GM12878 (cell line): ENCODE results near the gene LAMB4. TPM values are rescaled to one million over a fixed set of nuclear protein-coding genes. Genes with fewer than 3 reads are reported as not detected.

ENCODE experiments used
- ATAC-seq: fragments of 200-7000 bp; cut with Tn5 transposase; 3 replicates; pipeline ENCODE4 v1.9.1; 2020; ENCODE audit warnings: mild to moderate bottlenecking, moderate library complexity
- BruUV-seq: library from RNA; stranded (reverse); fragments of 400-500 nt; replicated peaks from 2 replicates; lab custom pipeline; 2021; lab: Mats Ljungman, UMichigan
- CTCF ChIA-PET: fragments of 300-600 bp; sonication (Branson Sonifier 250); formaldehyde crosslinking; extraction: SDS; loops from one replicate; lab custom pipeline; 2021; ENCODE audit warnings: inconsistent platforms; lab: Yijun Ruan, JAX
- POLR2A ChIA-PET: fragments of 350-600 bp; formaldehyde crosslinking; extraction: SDS; loops from one replicate; lab custom pipeline; 2021; ENCODE audit warnings: inconsistent platforms; lab: Charles Lee
- RAD21 ChIA-PET: fragments of 300-600 bp; sonication (Branson Sonifier 250); formaldehyde crosslinking; loops from one replicate; lab custom pipeline; 2023; ENCODE audit warnings: antibody characterized with exemption; ENCODE audit not compliant: unreplicated experiment; lab: Charles Lee
- SMC1A ChIA-PET: fragments of 300-600 bp; sonication (Branson Sonifier 250); formaldehyde crosslinking; loops from one replicate; lab custom pipeline; 2023; ENCODE audit not compliant: unreplicated experiment, uncharacterized antibody; lab: Charles Lee
- DNase-seq: peaks from one replicate; pipeline ENCODE4 v3.0.0-alpha.2; 2011; ENCODE audit warnings: low read depth, low spot score
- FAIRE-seq: peaks from 3 replicates; lab custom pipeline; 2011; peaks lifted over from hg19 to GRCh38; lab: Jason Lieb, UNC
- H2AFZ ChIP-seq: 2 replicates; pipeline ENCODE4 v1.6.0; 2011; ENCODE audit warnings: low read depth, low read length, control low read depth; ENCODE audit not compliant: control insufficient read depth
- H3K27ac ChIP-seq: 2 replicates; pipeline ENCODE4 v1.5.1; 2011; ENCODE audit warnings: control low read depth; ENCODE audit not compliant: control insufficient read depth, insufficient read depth
- H3K27me3 ChIP-seq, 2 experiments: replicated peaks in 1 of 2; 2 replicates each; pipeline versions ENCODE4 v1.6.0 to v1.6.1; 2011; ENCODE audit warnings: low read length in 1 of 2; ENCODE audit not compliant: control insufficient read depth in 2 of 2, insufficient read depth in 2 of 2
- H3K36me3 ChIP-seq, 2 experiments: 2 replicates each; pipeline ENCODE4 v1.5.1; 2011; ENCODE audit warnings: low read length in 1 of 2; ENCODE audit not compliant: control insufficient read depth in 2 of 2, insufficient read depth in 2 of 2
- H3K4me1 ChIP-seq: 2 replicates; pipeline ENCODE4 v1.6.1; 2011; ENCODE audit warnings: mild to moderate bottlenecking, low read length, moderate library complexity, mixed read lengths; ENCODE audit not compliant: control insufficient read depth, insufficient read depth
- H3K4me2 ChIP-seq: 2 replicates; pipeline ENCODE4 v1.6.0; 2011; ENCODE audit warnings: control low read depth; ENCODE audit not compliant: control insufficient read depth, insufficient read depth
- H3K4me3 ChIP-seq: fragments of 200-600 bp; sonication (generic); 2 replicates; pipeline ENCODE4 v1.5.1; 2016
- H3K79me2 ChIP-seq: 2 replicates; pipeline ENCODE4 v1.6.0; 2011; ENCODE audit warnings: low read length; ENCODE audit not compliant: control insufficient read depth, insufficient read depth
- H3K9ac ChIP-seq: 2 replicates; pipeline ENCODE4 v1.8.0; 2011; ENCODE audit warnings: low read length, control low read depth, mixed read lengths; ENCODE audit not compliant: control insufficient read depth, insufficient read depth
- H3K9me3 ChIP-seq: replicated peaks from 3 replicates; pipeline ENCODE4 v1.5.1; 2011; ENCODE audit warnings: mild to moderate bottlenecking, low read length; ENCODE audit not compliant: control insufficient read depth, insufficient read depth
- H4K20me1 ChIP-seq: 2 replicates; pipeline ENCODE4 v1.6.0; 2011; ENCODE audit not compliant: control insufficient read depth, insufficient read depth
- CBX3 ChIP-seq: fragments of 200-600 bp; sonication (generic); IDR thresholded peaks from 2 replicates; pipeline ENCODE4 v1.6.1; 2016; ENCODE audit warnings: low read depth, borderline replicate concordance
- CHD4 ChIP-seq: fragments of 200-600 bp; sonication (generic); IDR thresholded peaks from 2 replicates; pipeline ENCODE4 v1.6.1; 2016; ENCODE audit warnings: mild to moderate bottlenecking
- IKZF1 ChIP-seq: fragments of 450-650 bp; conservative IDR thresholded peaks from 2 replicates; pipeline ENCODE4 v1.6.1; 2017; ENCODE audit warnings: antibody characterized with exemption, mild to moderate bottlenecking
- IRF4 ChIP-seq: IDR thresholded peaks from 2 replicates; pipeline ENCODE4 v1.6.1; 2011; ENCODE audit warnings: low read depth, low read length
- NBN ChIP-seq: fragments of 450-650 bp; IDR thresholded peaks from 2 replicates; pipeline ENCODE4 v1.6.1; 2016
- RFX5 ChIP-seq: IDR thresholded peaks from 2 replicates; pipeline ENCODE4 v1.6.1; 2011; ENCODE audit warnings: low read depth, low read length, improper control_type of control experiment
- RUNX3 ChIP-seq: IDR thresholded peaks from 2 replicates; pipeline ENCODE4 v1.6.1; 2012; ENCODE audit warnings: low read length, inconsistent platforms
- SIN3A ChIP-seq: IDR thresholded peaks from 2 replicates; pipeline ENCODE4 v1.6.1; 2012; ENCODE audit warnings: low read depth, low read length, improper control_type of control experiment
- SP1 ChIP-seq: IDR thresholded peaks from one replicate; pipeline ENCODE4 v1.6.1; 2011; ENCODE audit warnings: low read depth, low read length
- TAF1 ChIP-seq: IDR thresholded peaks from 2 replicates; pipeline ENCODE4 v1.6.1; 2011; ENCODE audit warnings: mild to moderate bottlenecking, low read depth, low read length, borderline replicate concordance
- ZBED1 ChIP-seq: IDR thresholded peaks from 2 replicates; pipeline ENCODE4 v1.6.1; 2016; ENCODE audit warnings: borderline replicate concordance
- WGBS: methylation state at CpG from one replicate; pipeline ENCODE4 v1.1.6; 2016; ENCODE audit warnings: low lambda C conversion rate; ENCODE audit not compliant: insufficient replicate concordance, insufficient coverage; ENCODE audit errors: missing lambda C conversion rate; 5-methylcytosine and 5-hydroxymethylcytosine counted together
- in situ Hi-C: fragments of 300-500 bp; cut with MboI; formaldehyde crosslinking; loops from 9 replicates; pipeline ENCODE4 v1.14.3; 2018; ENCODE audit warnings: mixed read lengths
- intact Hi-C: fragments of 100-400 bp; cut with micrococcal nuclease; formaldehyde crosslinking; loops from one replicate; pipeline ENCODE4 v1.14.2; 2022; ENCODE audit not compliant: unreplicated experiment
- polyA plus RNA-seq, 11 experiments: library from polyadenylated mRNA; depleted of rRNA in 4 of 11; unstranded in 6 of 11; stranded (reverse) in 5 of 11; fragments of >200 nt; fragmentation: Nextera tagmentation in 4 of 11; fragmentation: Illumina TruSeq in 1 of 11; extraction: Ambion mirVana in 4 of 11; extraction: Trizol in 1 of 11; gene quantifications; 1 replicate in 1 of 11; 2 replicates in 10 of 11; pipeline versions ENCODE4 v1.2.1 to v1.2.3, GENCODE V29; 2011 to 2016; ENCODE audit warnings: inconsistent platforms in 2 of 11, missing spikeins in 2 of 11, low read depth in 1 of 11
- total RNA-seq, 4 experiments: library from RNA; depleted of rRNA in 3 of 4; stranded (reverse); fragments of >200 nt in 3 of 4; fragmentation: Illumina TruSeq in 1 of 4; extraction: Trizol in 1 of 4; gene quantifications; 2 replicates each; pipeline versions ENCODE4 v1.2.1 to v1.2.3, GENCODE V29; 2013 to 2021
- TF ChIP-seq, protein P1 (sequence below): IDR thresholded peaks from 2 replicates; pipeline ENCODE4 v1.6.1; 2012; ENCODE audit warnings: low read depth, low read length, improper control_type of control experiment
- TF ChIP-seq, protein P2 (sequence below): fragments of 450-650 bp; formaldehyde crosslinking; IDR thresholded peaks from 2 replicates; pipeline ENCODE4 v1.4.0; 2022; ENCODE audit warnings: mild to moderate bottlenecking, moderate library complexity
- TF ChIP-seq, protein P3 (sequence below): fragments of 450-650 bp; formaldehyde crosslinking; IDR thresholded peaks from 2 replicates; pipeline ENCODE4 v1.4.0; 2020; ENCODE audit warnings: mild to moderate bottlenecking, moderate library complexity

The LAMB4 gene
- total and polyA plus RNA-seq, 10 of the 15 experiments (the other 5 are each of a cell fraction or from before 2014, with no cell fraction given), result 0.04 to 0.06 TPM; not detected in 8

DNA sequence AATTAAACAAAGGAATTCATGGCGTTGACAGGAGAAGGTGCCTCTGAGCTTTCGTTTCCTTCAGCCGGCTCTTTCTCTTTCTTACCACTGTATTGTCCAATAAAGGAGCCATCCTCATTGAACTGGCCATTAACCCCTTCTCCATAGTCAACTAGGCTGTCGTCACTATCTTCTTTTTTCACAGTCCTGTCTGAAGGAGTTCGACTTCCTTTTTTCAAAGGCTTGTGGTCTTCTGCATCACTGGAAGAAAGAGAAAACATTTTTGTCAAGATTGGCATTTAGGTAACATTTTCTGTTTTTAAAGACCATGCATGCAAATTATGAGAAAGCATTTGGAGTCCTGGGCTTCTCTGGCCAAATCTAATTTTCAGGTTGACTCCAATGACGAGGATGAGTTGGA lies 19.7 kb upstream of the LAMB4 start:
- BruUV-seq, result no TSS peak
- H3K36me3 ChIP-seq, result no peaks in the 10 kb centered on the region
- H3K9ac ChIP-seq, result no peak overlapping the region
- no peak for TF ChIP-seq IKZF1
- TF ChIP-seq, protein P1, sequence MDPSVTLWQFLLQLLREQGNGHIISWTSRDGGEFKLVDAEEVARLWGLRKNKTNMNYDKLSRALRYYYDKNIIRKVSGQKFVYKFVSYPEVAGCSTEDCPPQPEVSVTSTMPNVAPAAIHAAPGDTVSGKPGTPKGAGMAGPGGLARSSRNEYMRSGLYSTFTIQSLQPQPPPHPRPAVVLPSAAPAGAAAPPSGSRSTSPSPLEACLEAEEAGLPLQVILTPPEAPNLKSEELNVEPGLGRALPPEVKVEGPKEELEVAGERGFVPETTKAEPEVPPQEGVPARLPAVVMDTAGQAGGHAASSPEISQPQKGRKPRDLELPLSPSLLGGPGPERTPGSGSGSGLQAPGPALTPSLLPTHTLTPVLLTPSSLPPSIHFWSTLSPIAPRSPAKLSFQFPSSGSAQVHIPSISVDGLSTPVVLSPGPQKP, result no peak
- no peak for TF ChIP-seq TAF1
- no peak for TF ChIP-seq SIN3A
- TF ChIP-seq CHD4, result no peak
- TF ChIP-seq NBN, result no peak
- TF ChIP-seq IRF4, result no peak
- TF ChIP-seq, protein P2, sequence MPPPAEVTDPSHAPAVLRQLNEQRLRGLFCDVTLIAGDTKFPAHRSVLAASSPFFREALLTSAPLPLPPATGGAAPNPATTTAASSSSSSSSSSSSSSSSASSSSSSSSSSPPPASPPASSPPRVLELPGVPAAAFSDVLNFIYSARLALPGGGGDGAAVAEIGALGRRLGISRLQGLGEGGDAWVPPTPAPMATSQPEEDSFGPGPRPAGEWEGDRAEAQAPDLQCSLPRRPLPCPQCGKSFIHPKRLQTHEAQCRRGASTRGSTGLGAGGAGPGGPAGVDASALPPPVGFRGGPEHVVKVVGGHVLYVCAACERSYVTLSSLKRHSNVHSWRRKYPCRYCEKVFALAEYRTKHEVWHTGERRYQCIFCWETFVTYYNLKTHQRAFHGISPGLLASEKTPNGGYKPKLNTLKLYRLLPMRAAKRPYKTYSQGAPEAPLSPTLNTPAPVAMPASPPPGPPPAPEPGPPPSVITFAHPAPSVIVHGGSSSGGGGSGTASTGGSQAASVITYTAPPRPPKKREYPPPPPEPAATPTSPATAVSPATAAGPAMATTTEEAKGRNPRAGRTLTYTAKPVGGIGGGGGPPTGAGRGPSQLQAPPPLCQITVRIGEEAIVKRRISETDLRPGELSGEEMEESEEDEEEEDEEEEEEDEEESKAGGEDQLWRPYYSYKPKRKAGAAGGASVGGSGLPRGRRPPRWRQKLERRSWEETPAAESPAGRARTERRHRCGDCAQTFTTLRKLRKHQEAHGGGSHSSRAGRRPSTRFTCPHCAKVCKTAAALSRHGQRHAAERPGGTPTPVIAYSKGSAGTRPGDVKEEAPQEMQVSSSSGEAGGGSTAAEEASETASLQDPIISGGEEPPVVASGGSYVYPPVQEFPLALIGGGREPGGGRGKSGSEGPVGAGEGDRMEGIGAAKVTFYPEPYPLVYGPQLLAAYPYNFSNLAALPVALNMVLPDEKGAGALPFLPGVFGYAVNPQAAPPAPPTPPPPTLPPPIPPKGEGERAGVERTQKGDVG (CRISPR knock-in tag), result no peak
- TF ChIP-seq RUNX3, result no peak
- TF ChIP-seq RFX5, result no peak
- TF ChIP-seq CBX3, result no peak
- TF ChIP-seq, protein P3, sequence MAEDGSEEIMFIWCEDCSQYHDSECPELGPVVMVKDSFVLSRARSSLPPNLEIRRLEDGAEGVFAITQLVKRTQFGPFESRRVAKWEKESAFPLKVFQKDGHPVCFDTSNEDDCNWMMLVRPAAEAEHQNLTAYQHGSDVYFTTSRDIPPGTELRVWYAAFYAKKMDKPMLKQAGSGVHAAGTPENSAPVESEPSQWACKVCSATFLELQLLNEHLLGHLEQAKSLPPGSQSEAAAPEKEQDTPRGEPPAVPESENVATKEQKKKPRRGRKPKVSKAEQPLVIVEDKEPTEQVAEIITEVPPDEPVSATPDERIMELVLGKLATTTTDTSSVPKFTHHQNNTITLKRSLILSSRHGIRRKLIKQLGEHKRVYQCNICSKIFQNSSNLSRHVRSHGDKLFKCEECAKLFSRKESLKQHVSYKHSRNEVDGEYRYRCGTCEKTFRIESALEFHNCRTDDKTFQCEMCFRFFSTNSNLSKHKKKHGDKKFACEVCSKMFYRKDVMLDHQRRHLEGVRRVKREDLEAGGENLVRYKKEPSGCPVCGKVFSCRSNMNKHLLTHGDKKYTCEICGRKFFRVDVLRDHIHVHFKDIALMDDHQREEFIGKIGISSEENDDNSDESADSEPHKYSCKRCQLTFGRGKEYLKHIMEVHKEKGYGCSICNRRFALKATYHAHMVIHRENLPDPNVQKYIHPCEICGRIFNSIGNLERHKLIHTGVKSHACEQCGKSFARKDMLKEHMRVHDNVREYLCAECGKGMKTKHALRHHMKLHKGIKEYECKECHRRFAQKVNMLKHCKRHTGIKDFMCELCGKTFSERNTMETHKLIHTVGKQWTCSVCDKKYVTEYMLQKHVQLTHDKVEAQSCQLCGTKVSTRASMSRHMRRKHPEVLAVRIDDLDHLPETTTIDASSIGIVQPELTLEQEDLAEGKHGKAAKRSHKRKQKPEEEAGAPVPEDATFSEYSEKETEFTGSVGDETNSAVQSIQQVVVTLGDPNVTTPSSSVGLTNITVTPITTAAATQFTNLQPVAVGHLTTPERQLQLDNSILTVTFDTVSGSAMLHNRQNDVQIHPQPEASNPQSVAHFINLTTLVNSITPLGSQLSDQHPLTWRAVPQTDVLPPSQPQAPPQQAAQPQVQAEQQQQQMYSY (CRISPR knock-in tag), result no peak
- TF ChIP-seq ZBED1, result no peak
- no peak for TF ChIP-seq SP1
- TF ChIP-seq, all 136 proteins: peak for 0
- intact Hi-C loops (loop anchor here (5.0 to 10.0 kb wide), 2 partner anchors 273 to 405 kb away; partner anchors contain the start of gene CBLL1), in situ Hi-C loops (loop anchor here (5.0 kb wide), 1 partner anchor 38 kb away; no protein-coding TSS in a partner anchor)
- H2AFZ ChIP-seq, result no peak overlapping the region
- ATAC-seq (no peak), DNase-seq (no peak), FAIRE-seq (no peak)
- no peaks in the 10 kb centered on the region for H4K20me1 ChIP-seq
- H3K4me1 ChIP-seq, result no peaks in the 10 kb centered on the region
- H3K4me3 ChIP-seq, result no peak overlapping the region
- H3K27me3 ChIP-seq, result peaks cover 0 to 4% of the 10 kb centered on the region in 2 experiments; a peak in 1 of 4 replicates
- ChIA-PET RAD21 (interaction anchor here (1.0 to 1.4 kb wide), 3 partner anchors 36 to 43 kb away, joined by 3 to 4 read pairs (median 4); no protein-coding TSS in a partner anchor), SMC1A (interaction anchor here (1.1 to 1.3 kb wide), 3 partner anchors 25 to 36 kb away, joined by 3 read pairs; no protein-coding TSS in a partner anchor), CTCF (interaction anchor here (0.7 to 3.8 kb wide), 6 partner anchors 12 to 347 kb away, joined by 3 to 24 read pairs (median 4); no protein-coding TSS in a partner anchor), POLR2A (no interaction called here)
- no peaks in the 10 kb centered on the region for H3K79me2 ChIP-seq
- H3K4me2 ChIP-seq, result no peak overlapping the region
- WGBS, result 32% methylated on average over 6 of the region's 6 CpGs
- H3K9me3 ChIP-seq, result no peaks in the 10 kb centered on the region
- no peak overlapping the region for H3K27ac ChIP-seq
